Muscle layer of colon (tissue), 2 donors: Measurements from ENCODE around the gene PNPLA6.
A peak's percentile ranks its signal among the peaks of the same experiment; 100 is the strongest.

ENCODE experiments used
- H3K27ac ChIP-seq: one replicate; pipeline ENCODE4 v1.7.0; 2013; ENCODE audit warnings: low read depth, mild to moderate bottlenecking, low read length, moderate library complexity
- H3K27me3 ChIP-seq, 2 donors: one replicate each; pipeline ENCODE4 v1.7.0; 2013; ENCODE audit warnings: low read length in 2 of 2, mild to moderate bottlenecking in 2 of 2; ENCODE audit not compliant: insufficient read depth in 2 of 2, control insufficient read depth in 1 of 2
- H3K36me3 ChIP-seq: one replicate; pipeline ENCODE4 v1.7.0; 2013; ENCODE audit warnings: mild to moderate bottlenecking, low read length; ENCODE audit not compliant: insufficient read depth
- H3K4me1 ChIP-seq: one replicate; pipeline ENCODE4 v1.7.0; 2013; ENCODE audit warnings: mild to moderate bottlenecking, low read length; ENCODE audit not compliant: insufficient read depth
- H3K4me3 ChIP-seq, 2 donors: one replicate each; pipeline ENCODE4 v1.7.0; 2013; ENCODE audit warnings: low read length in 2 of 2, low read depth in 1 of 2, mild to moderate bottlenecking in 1 of 2, moderate library complexity in 1 of 2
- H3K9ac ChIP-seq: one replicate; pipeline ENCODE4 v1.7.0; 2013; ENCODE audit warnings: low read length
- H3K9me3 ChIP-seq: one replicate; pipeline ENCODE4 v1.7.0; 2013; ENCODE audit warnings: mild to moderate bottlenecking, low read length
- donor health status: abdominal sarcoma.
- donor health status: Adenocarcinoma of cecum.

Gene PNPLA6

GRCh38 chr19:7505288-7505681, 30.2 kb upstream of the PNPLA6 start:
- peaks cover 5% of the 10 kb centered on the region for H3K4me1 ChIP-seq
- H3K27me3 ChIP-seq: peaks cover 6 to 38% of the 10 kb centered on the region in 2 donors
- no peaks in the 10 kb centered on the region for H3K36me3 ChIP-seq
- no peak overlapping the region for H3K27ac ChIP-seq
- no peaks in the 10 kb centered on the region for H3K9me3 ChIP-seq
- H3K4me3 ChIP-seq: no peak overlapping the region
- H3K9ac ChIP-seq: no peak overlapping the region

- H3K9ac ChIP-seq: no peak overlapping the region
- H3K27ac ChIP-seq: no peak overlapping the region
- H3K4me3 ChIP-seq: no peak overlapping the region
Observed at GRCh38 chr19:7505682-7506384, 29.7 kb upstream of the PNPLA6 start.

DNA sequence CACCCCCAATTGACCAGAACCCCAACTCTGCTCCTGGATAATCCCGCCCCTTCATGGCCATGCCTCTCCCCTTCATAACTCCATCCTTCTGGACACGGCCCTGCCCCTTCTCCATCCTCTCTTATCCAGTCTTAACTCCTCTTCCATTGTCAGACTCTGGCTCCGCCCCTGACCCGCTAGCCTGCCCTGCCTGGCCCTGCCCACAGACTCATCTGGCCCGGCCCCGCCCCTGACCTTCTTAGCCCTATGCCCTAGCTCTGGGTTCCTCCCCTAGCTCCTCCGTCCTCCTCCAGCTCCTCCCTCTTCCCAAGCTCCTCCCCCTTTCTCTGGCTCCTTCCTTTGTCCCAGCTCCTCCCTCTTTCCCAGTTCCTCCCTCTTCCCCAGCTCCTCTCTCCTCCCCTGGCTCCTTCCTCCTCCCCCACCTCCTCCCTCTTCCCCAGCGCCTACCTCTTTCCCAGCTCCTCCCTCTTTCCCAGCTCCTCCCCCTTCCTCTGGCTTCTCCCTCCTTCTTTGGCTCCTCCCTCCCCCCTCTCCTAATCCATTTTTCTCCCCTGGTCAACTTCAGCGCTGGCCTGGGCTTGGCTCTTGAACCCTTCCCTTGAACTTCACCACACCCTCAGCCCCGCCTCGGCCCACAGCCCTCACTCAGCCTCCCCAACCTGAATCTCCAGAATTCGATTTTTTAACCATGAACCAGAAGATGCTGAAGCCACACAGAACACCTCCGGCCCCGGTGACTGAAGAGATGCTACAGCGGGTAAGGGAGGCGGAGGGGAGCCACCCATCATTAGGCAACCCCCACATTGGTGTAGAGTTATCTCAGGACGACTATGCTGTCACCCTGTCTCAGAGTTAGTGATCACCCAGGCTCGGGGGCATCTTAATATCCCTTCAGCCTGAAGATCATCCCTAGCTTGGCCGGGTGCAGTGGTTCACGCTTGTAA, 28.9 kb upstream of the PNPLA6 start:
- Histone ChIP-seq H3K36me3 (no peaks in the 10 kb centered on the region), H3K9me3 (no peaks in the 10 kb centered on the region), H3K9ac (no peak overlapping the region), H3K27me3 (peaks cover 6 to 28% of the 10 kb centered on the region in 2 donors), H3K4me3 (no peak overlapping the region), H3K4me1 (peaks cover 5% of the 10 kb centered on the region), H3K27ac (no peak overlapping the region)

More at GRCh38 chr19:7505682-7506384, 29.7 kb upstream of the PNPLA6 start:
- Histone ChIP-seq H3K27me3 (peaks cover 6 to 34% of the 10 kb centered on the region in 2 donors), H3K4me1 (peaks cover 5% of the 10 kb centered on the region), H3K9me3 (no peaks in the 10 kb centered on the region), H3K36me3 (no peaks in the 10 kb centered on the region)

DNA sequence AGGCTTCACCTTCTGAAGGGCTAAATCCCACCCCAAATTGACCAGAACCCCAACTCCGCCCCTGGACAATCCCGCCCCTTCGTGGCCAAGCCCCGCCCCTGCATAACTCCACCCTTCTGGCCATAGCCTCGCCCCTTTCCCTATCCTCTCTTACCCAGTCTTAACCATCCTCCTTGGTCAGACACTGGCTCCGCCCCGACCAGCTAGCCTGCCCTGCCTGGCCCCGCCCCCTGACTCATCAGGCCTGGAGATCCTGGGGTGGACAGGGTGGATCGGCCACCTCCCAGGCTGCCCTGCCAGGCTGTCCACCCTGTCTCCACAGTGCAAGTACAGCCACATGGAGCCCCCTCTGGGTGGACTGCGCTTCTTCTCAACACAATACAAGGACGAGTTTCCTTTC, 27.6 kb upstream of the PNPLA6 start:
- H3K9me3 ChIP-seq: no peaks in the 10 kb centered on the region
- peaks cover 5% of the 10 kb centered on the region for H3K4me1 ChIP-seq
- peaks cover 0 to 27% of the 10 kb centered on the region in 2 donors for H3K27me3 ChIP-seq
- no peak overlapping the region for H3K9ac ChIP-seq
- no peak overlapping the region for H3K4me3 ChIP-seq
- no peak overlapping the region for H3K27ac ChIP-seq
- H3K36me3 ChIP-seq: no peaks in the 10 kb centered on the region

DNA sequence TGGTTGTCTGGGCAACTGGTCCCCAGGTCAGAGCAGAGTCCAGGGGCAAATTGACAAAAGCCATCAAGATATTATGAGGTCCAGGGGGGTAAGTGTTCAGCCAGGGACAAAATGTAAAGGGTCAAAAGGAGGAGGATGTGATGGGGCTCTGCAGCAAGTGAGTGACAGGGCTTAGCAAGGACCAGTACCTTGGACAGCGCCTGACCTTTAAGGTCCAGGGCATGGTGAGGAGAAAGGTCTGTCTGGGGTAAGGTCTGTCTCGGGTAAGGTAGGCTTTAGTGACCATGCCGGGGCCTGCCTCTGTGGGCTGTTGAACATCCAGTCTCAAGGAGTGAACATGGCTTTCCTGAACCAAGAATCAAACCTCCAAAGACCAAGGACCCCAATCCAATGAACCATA, 25.9 kb upstream of the PNPLA6 start:
- H3K4me3 ChIP-seq: no peak overlapping the region
- H3K27me3 ChIP-seq: peaks cover 0 to 18% of the 10 kb centered on the region in 2 donors
- H3K27ac ChIP-seq: no peak overlapping the region
- H3K9me3 ChIP-seq: no peaks in the 10 kb centered on the region
- no peaks in the 10 kb centered on the region for H3K36me3 ChIP-seq
- H3K4me1 ChIP-seq: peaks cover 5% of the 10 kb centered on the region
- no peak overlapping the region for H3K9ac ChIP-seq

DNA sequence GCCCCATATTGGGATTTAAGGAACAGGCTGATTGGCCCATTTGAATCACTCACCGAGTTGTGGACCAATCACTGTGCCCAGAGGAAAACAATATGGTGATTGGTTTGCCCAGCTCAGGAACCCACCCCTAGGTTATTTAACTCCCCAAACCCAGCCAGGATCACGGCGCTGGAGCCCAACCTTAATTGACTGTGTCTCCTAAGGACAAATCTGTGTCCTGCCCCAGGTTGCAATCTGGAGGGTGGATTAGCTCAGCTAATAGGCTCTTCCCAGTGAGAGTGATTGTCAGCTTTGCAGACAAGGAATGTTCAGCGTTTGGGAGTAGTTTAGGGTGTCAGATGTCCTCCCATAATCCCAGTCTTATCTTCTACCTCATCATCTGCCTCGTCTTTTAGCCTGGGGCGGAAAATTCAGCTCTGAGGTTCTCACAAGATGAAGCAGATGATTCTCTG, 23.1 kb upstream of the PNPLA6 start:
- peaks cover 19% of the 10 kb centered on the region for H3K4me1 ChIP-seq
- no peaks in the 10 kb centered on the region for H3K36me3 ChIP-seq
- no peaks in the 10 kb centered on the region for H3K27me3 ChIP-seq
- H3K4me3 ChIP-seq: no peak overlapping the region
- no peak overlapping the region for H3K9ac ChIP-seq
- H3K27ac ChIP-seq: no peak overlapping the region
- H3K9me3 ChIP-seq: no peaks in the 10 kb centered on the region

DNA sequence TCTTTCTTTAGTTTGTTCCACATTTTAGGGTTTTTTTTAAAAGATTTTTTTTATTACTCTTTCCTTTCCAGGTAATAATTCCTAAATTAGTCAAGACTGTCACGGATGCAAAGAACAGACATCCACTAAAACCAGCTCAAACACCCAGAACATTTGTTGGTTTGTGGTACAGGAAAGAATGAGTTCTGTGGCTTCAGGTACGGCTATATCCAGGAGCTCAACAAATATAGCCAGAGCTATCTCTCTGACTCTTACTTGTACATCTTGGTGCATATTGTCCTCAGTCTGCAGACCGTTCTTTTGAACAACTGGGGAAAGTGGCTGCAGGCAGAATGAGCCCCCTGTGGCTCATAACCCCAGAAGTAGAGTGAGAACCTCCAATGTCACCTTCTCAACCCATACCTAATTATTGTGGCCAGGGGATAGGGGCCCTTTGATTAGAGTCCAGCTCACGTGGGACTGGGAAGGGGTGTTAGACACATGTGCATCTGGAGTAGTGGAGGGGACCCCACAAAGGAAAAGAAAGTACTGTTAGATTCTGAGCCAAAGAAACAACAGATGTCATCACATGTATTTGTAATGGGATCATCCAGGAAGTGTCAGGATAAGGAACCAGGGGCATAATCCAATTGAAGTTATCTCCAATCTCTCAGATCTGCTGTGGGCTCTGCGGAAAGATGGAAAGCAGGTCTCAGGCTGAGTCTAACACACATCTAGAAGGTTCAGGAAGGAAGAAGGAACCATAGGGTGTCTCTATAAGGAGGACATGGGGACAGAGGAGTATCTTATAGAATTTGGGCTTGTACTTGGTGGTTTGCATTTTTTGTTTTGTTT, 21.5 kb upstream of the PNPLA6 start:
- Histone ChIP-seq H3K36me3 (no peaks in the 10 kb centered on the region), H3K27ac (no peak overlapping the region), H3K9ac (no peak overlapping the region), H3K27me3 (no peaks in the 10 kb centered on the region), H3K4me1 (peaks cover 26% of the 10 kb centered on the region), H3K4me3 (no peak overlapping the region), H3K9me3 (no peaks in the 10 kb centered on the region)

- H3K4me1 ChIP-seq: peaks cover 26% of the 10 kb centered on the region
- no peaks in the 10 kb centered on the region for H3K9me3 ChIP-seq
- H3K36me3 ChIP-seq: no peaks in the 10 kb centered on the region
- peak overlapping the region; percentile 40 to 70 for H3K4me3 ChIP-seq
- no peaks in the 10 kb centered on the region for H3K27me3 ChIP-seq
- peak overlapping the region; percentile 94 for H3K27ac ChIP-seq
- peak overlapping the region; percentile 74 for H3K9ac ChIP-seq
Observed at GRCh38 chr19:7515110-7515644, 20.3 kb upstream of the PNPLA6 start.

DNA sequence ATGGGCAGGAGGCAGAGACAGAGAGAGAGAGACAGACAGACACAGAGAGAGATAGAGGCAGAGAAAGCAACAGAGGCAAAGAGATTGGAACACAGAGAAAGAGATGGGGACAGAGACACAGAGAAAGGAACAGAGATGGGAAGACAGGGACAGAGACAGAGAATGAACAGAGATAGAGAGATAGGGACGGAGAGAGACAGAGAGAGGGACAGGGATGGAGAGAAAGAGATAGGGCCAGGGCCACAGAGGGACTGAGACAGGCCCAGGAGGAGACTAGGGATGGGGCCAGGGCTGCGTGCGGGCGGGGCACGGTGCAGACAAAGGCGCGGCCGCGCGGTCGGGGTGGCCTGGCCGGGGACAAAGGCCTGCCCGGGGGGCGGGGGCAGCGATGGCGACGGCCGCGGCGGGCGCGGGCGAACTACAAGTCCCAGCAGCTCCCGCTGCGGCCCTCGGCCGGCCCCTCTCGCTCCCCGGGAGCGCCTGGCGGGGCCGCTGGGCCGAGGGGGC, 19.8 kb upstream of the PNPLA6 start, which contains the start of gene ZNF358:
Gene ZNF358, plus strand, starts transcription at position 459 of the 507 bp plus-strand sequence. CDS start 3,140 bp downstream, outside the sequence.
- H3K4me3 ChIP-seq: peak within 1 kb of the TSS; percentile 80 to 91
- H3K36me3 ChIP-seq: no peaks in the 10 kb centered on the region
- no peaks in the 10 kb centered on the region for H3K9me3 ChIP-seq
- no peaks in the 10 kb centered on the region for H3K27me3 ChIP-seq
- peak within 1 kb of the TSS; percentile 91 for H3K9ac ChIP-seq
- H3K4me1 ChIP-seq: peaks cover 26% of the 10 kb centered on the region
- peak within 1 kb of the TSS; percentile 94 for H3K27ac ChIP-seq

DNA sequence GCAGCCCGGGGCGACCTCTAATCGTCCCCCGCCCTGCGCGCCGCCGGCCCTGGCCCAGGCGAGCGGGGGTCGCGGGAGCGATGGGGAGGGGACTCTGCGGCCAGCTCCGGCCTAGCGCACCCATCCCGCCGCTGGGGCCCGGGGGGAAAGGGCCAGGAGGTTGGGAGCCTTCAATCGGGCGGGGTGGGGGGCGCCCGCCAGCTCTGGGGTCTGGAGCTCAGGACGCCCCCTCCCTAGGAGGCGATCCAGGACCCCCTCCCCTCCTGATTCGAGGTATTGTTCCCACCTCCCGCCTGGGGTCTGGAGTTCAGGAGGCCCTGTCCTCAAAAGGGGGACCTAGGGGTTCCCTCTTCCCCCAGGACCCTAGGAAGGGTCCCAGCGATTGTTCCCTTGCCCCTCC, 19.2 kb upstream of the PNPLA6 start:
- H3K9ac ChIP-seq: peak overlapping the region; percentile 91

More for the DNA sequence above, 19.2 kb upstream of the PNPLA6 start:
- H3K27me3 ChIP-seq: no peaks in the 10 kb centered on the region
- peak overlapping the region; percentile 90 for H3K27ac ChIP-seq
- no peaks in the 10 kb centered on the region for H3K9me3 ChIP-seq
- H3K4me3 ChIP-seq: peak overlapping the region; percentile 80 to 91
- peaks cover 26% of the 10 kb centered on the region for H3K4me1 ChIP-seq
- H3K36me3 ChIP-seq: no peaks in the 10 kb centered on the region
